ENCODE data around the gene PLCL1.
"Not testable (repeated sequence)": the region's sequence is repeated elsewhere in the genome, so short reads cannot be mapped to it uniquely, and the experiment has no call there.

The PLCL1 gene

GRCh38 chr2:197810491-197810890, 6.1 kb downstream of the PLCL1 start:
- FAIRE-seq, result no peak

- FAIRE-seq, result peak; percentile 92
Observed at GRCh38 chr2:197813093-197813787, 8.8 kb downstream of the PLCL1 start.

GRCh38 chr2:197814526-197814925, 10.1 kb downstream of the PLCL1 start:
- FAIRE-seq, result no peak

GRCh38 chr2:197821550-197822289, 17.3 kb downstream of the PLCL1 start:
- no peak for FAIRE-seq

- no peak for FAIRE-seq
Observed at GRCh38 chr2:197822333-197822732, 17.9 kb downstream of the PLCL1 start.

GRCh38 chr2:197827618-197828017, 23.2 kb downstream of the PLCL1 start:
- no peak for FAIRE-seq

- FAIRE-seq, result no peak
Observed at GRCh38 chr2:197828464-197829135, 24.2 kb downstream of the PLCL1 start.

- not testable (repeated sequence) for FAIRE-seq
Observed at GRCh38 chr2:197834771-197835170, 30.4 kb downstream of the PLCL1 start.

GRCh38 chr2:197835293-197835692, 30.9 kb downstream of the PLCL1 start:
- no peak for FAIRE-seq

- FAIRE-seq, result no peak
Observed at GRCh38 chr2:197838036-197838435, 33.6 kb downstream of the PLCL1 start.

- FAIRE-seq, result no peak
Observed at GRCh38 chr2:197838579-197838978, 34.2 kb downstream of the PLCL1 start.

- FAIRE-seq, result no peak
Observed at GRCh38 chr2:197839327-197839726, 34.9 kb downstream of the PLCL1 start.

- no peak for FAIRE-seq
Observed at GRCh38 chr2:197839856-197840255, 35.5 kb downstream of the PLCL1 start.

- FAIRE-seq, result no peak
Observed at GRCh38 chr2:197846128-197846527, 41.7 kb downstream of the PLCL1 start.

GRCh38 chr2:197846777-197847176, 42.4 kb downstream of the PLCL1 start:
- no peak for FAIRE-seq

GRCh38 chr2:197847651-197848401, 43.4 kb downstream of the PLCL1 start:
- no peak for FAIRE-seq

- FAIRE-seq, result no peak
Observed at GRCh38 chr2:197848602-197849001, 44.2 kb downstream of the PLCL1 start.

- no peak for FAIRE-seq
Observed at GRCh38 chr2:197850882-197851450, 46.6 kb downstream of the PLCL1 start.

- FAIRE-seq, result no peak
Observed at GRCh38 chr2:197851451-197851850, 47.1 kb downstream of the PLCL1 start.

- FAIRE-seq, result no peak
Observed at GRCh38 chr2:197852108-197852507, 47.7 kb downstream of the PLCL1 start.

GRCh38 chr2:197853549-197853948, 49.2 kb downstream of the PLCL1 start:
- FAIRE-seq, result no peak

- FAIRE-seq, result no peak
Observed at GRCh38 chr2:197857476-197858107, 53.2 kb downstream of the PLCL1 start.

Measured in G401.6 (cell line).